K562 (cell line): ENCODE data around the gene ELOVL1. TPM values are rescaled to one million over a fixed set of nuclear protein-coding genes. Genes with fewer than 3 reads are reported as not detected.
A peak's percentile ranks its signal among the peaks of the same experiment; 100 is the strongest.

Experiments used
- ATAC-seq: fragments of 200-7000 bp; cut with Tn5 transposase; 3 replicates; pipeline ENCODE4 v1.9.1; 2020; ENCODE audit warnings: moderate library complexity
- BruUV-seq: library from RNA; stranded (reverse); fragments of 400-500 nt; replicated peaks from 2 replicates; lab custom pipeline; 2021; lab: Mats Ljungman, UMichigan
- CTCF ChIA-PET: fragments of 300-600 bp; formaldehyde crosslinking; extraction: SDS; loops from one replicate; lab custom pipeline; 2021; ENCODE audit warnings: low intra/inter-chr PET ratio; lab: Yijun Ruan, JAX
- POLR2A ChIA-PET: fragments of 300-600, 350-650 bp; sonication (Branson Sonifier 250); formaldehyde crosslinking; extraction: SDS; loops from one replicate; lab custom pipeline; 2021; ENCODE audit warnings: antibody characterized with exemption, inconsistent platforms; lab: Yijun Ruan, JAX
- DNase-seq, 4 experiments: peaks; one replicate each; pipeline versions ENCODE4 v3.0.0 to v3.0.0-alpha.2; 2011 to 2018; ENCODE audit warnings: low spot score in 3 of 4, mixed read lengths in 3 of 4; ENCODE audit errors: extremely low read depth in 1 of 4
- FAIRE-seq: peaks from 2 replicates; lab custom pipeline; 2011; peaks lifted over from hg19 to GRCh38; lab: Jason Lieb, UNC
- H2AFZ ChIP-seq: 2 replicates; pipeline ENCODE4 v1.6.0; 2011; ENCODE audit warnings: low read depth, low read length, control low read depth, inconsistent platforms
- H3K27ac ChIP-seq: fragments of 200-600 bp; 3 replicates; pipeline ENCODE4 v1.8.0; 2011; ENCODE audit warnings: low read depth, mild to moderate bottlenecking, control low read depth, inconsistent platforms, low read length, moderate library complexity, mixed read lengths; ENCODE audit errors: extremely low read depth
- H3K27me3 ChIP-seq, 2 experiments: fragments of 300-600 bp in 1 of 2; 2 replicates in 1 of 2; 3 replicates in 1 of 2; pipeline versions ENCODE4 v1.6.0 to v1.8.0; 2011; ENCODE audit warnings: inconsistent platforms in 2 of 2, low read length in 2 of 2, mild to moderate bottlenecking in 1 of 2, mixed read lengths in 1 of 2, moderate library complexity in 1 of 2; ENCODE audit not compliant: control insufficient read depth in 2 of 2, insufficient read depth in 2 of 2
- H3K36me3 ChIP-seq: fragments of 300-600 bp; 3 replicates; pipeline ENCODE4 v1.8.0; 2011; ENCODE audit warnings: mild to moderate bottlenecking, low read length, inconsistent platforms; ENCODE audit not compliant: control insufficient read depth, insufficient read depth
- H3K4me1 ChIP-seq, 2 experiments: fragments of 200-600 bp in 1 of 2; replicated peaks in 1 of 2; 2 replicates in 1 of 2; 3 replicates in 1 of 2; pipeline versions ENCODE4 v1.5.1 to v1.8.0; 2011; ENCODE audit warnings: inconsistent platforms in 2 of 2, low read length in 2 of 2, mild to moderate bottlenecking in 1 of 2, mixed read lengths in 1 of 2, moderate library complexity in 1 of 2; ENCODE audit not compliant: control insufficient read depth in 2 of 2, insufficient read depth in 2 of 2
- H3K4me2 ChIP-seq: 2 replicates; pipeline ENCODE4 v1.6.1; 2011; ENCODE audit warnings: low read length, control low read depth, inconsistent platforms, mixed read lengths; ENCODE audit not compliant: insufficient read depth
- H3K4me3 ChIP-seq: fragments of 200-600 bp; sonication (generic), shearing (Covaris generic); 2 replicates; pipeline ENCODE4 v1.5.1; 2016; ENCODE audit warnings: control low read depth, inconsistent platforms
- H3K79me2 ChIP-seq: fragments of 200-600 bp; 3 replicates; pipeline ENCODE4 v1.8.0; 2011; ENCODE audit warnings: low read length, inconsistent platforms; ENCODE audit not compliant: control insufficient read depth, insufficient read depth
- H3K9ac ChIP-seq, 2 experiments: 2 replicates each; pipeline versions ENCODE4 v1.6.0 to v1.6.1; 2011; ENCODE audit warnings: low read depth in 2 of 2, low read length in 2 of 2, control low read depth in 1 of 2, inconsistent platforms in 1 of 2, mild to moderate bottlenecking in 1 of 2, mixed read lengths in 1 of 2; ENCODE audit not compliant: insufficient read depth in 1 of 2
- H3K9me1 ChIP-seq: one replicate; pipeline ENCODE4 v1.6.0; 2011; ENCODE audit warnings: inconsistent platforms, mild to moderate bottlenecking, low read length, moderate library complexity; ENCODE audit not compliant: control insufficient read depth, insufficient read depth
- H3K9me3 ChIP-seq: replicated peaks from 2 replicates; pipeline ENCODE4 v1.5.1; 2011; ENCODE audit warnings: low read depth, low read length, inconsistent platforms; ENCODE audit not compliant: control insufficient read depth, insufficient read depth
- H4K20me1 ChIP-seq: replicated peaks from 2 replicates; pipeline ENCODE4 v1.6.1; 2011; ENCODE audit warnings: low read length, inconsistent platforms, mixed read lengths; ENCODE audit not compliant: control insufficient read depth, insufficient read depth
- ATF2 ChIP-seq: sonication (generic); formaldehyde crosslinking; IDR thresholded peaks from 2 replicates; pipeline ENCODE4 v1.8.1; 2022; ENCODE audit warnings: missing genetic modification reagents
- CREBBP ChIP-seq: IDR thresholded peaks from one replicate; pipeline ENCODE4 v1.6.1; 2012; ENCODE audit warnings: low read depth, mild to moderate bottlenecking, control low read depth, inconsistent platforms, low read length
- CTCF ChIP-seq, 3 experiments: IDR thresholded peaks in 2 of 3; conservative IDR thresholded peaks in 1 of 3; 2 replicates each; pipeline ENCODE4 v1.5.1; 2011 to 2012; ENCODE audit warnings: low read length in 3 of 3, mild to moderate bottlenecking in 3 of 3, control low read depth in 2 of 3, improper control_type of control experiment in 1 of 3, inconsistent platforms in 1 of 3, low read depth in 1 of 3, mixed read lengths in 1 of 3, moderate library complexity in 1 of 3; ENCODE audit not compliant: insufficient read depth in 2 of 3
- GABPB1 ChIP-seq: sonication (generic); formaldehyde crosslinking; IDR thresholded peaks from 2 replicates; pipeline ENCODE4 v1.8.0; 2022; ENCODE audit warnings: mild to moderate bottlenecking, missing genetic modification reagents
- KHSRP ChIP-seq: fragments of 450-650 bp; IDR thresholded peaks from 2 replicates; pipeline ENCODE4 v1.6.1; 2017
- NFIC ChIP-seq: fragments of 450-650 bp; IDR thresholded peaks from 2 replicates; pipeline ENCODE4 v1.6.1; 2017; ENCODE audit warnings: mild to moderate bottlenecking, inconsistent platforms
- POLR2G ChIP-seq: fragments of 200-400 bp; formaldehyde crosslinking; IDR thresholded peaks from 2 replicates; pipeline ENCODE4 v1.6.1; 2017; ENCODE audit warnings: low read depth, mild to moderate bottlenecking, antibody characterized with exemption, low read length, moderate library complexity
- ZBTB33 ChIP-seq: sonication (generic); formaldehyde crosslinking; IDR thresholded peaks from 2 replicates; pipeline ENCODE4 v1.8.1; 2023; ENCODE audit warnings: mild to moderate bottlenecking, missing genetic modification reagents
- ZBTB7A ChIP-seq: IDR thresholded peaks from 2 replicates; pipeline ENCODE4 v1.6.1; 2011; ENCODE audit warnings: low read depth, mild to moderate bottlenecking, low read length, moderate library complexity, borderline replicate concordance; ENCODE audit not compliant: control insufficient read depth
- ZNF239 ChIP-seq: fragments of 250-450 bp; sonication (Bioruptor Pico); IDR thresholded peaks from 2 replicates; pipeline ENCODE4 v1.4.0; 2020; ENCODE audit warnings: mild to moderate bottlenecking
- ZNF592 ChIP-seq: fragments of 450-650 bp; IDR thresholded peaks from 2 replicates; pipeline ENCODE4 v1.6.1; 2017; ENCODE audit warnings: antibody characterized with exemption, mild to moderate bottlenecking
- WGBS: fragments of 100-300 bp; shearing (Covaris generic); methylation state at CpG from one replicate; pipeline ENCODE4 v1.1.6; 2016; ENCODE audit warnings: low coverage, mixed read lengths; ENCODE audit not compliant: insufficient coverage; ENCODE audit errors: missing lambda C conversion rate; 5-methylcytosine and 5-hydroxymethylcytosine counted together
- in situ Hi-C: fragments of 300-500 bp; cut with MboI; formaldehyde crosslinking; loops from 4 replicates; pipeline ENCODE4 v1.15.0; 2018; ENCODE audit warnings: inconsistent platforms, mixed read lengths
- intact Hi-C: fragments of 100-400 bp; cut with micrococcal nuclease; formaldehyde crosslinking; loops from 2 replicates; pipeline ENCODE4 v1.14.2; 2022
- polyA plus RNA-seq, 8 experiments: library from polyadenylated mRNA; depleted of rRNA in 4 of 8; stranded (reverse) in 5 of 8; unstranded in 3 of 8; fragments of >200 nt; fragmentation: Nextera tagmentation in 2 of 8; fragmentation: Illumina TruSeq in 1 of 8; extraction: Ambion mirVana in 2 of 8; extraction: Trizol in 1 of 8; gene quantifications; 2 replicates each; pipeline versions ENCODE4 v1.2.1 to v1.2.3, GENCODE V29; 2011 to 2014; ENCODE audit warnings: inconsistent platforms in 1 of 8, missing spikeins in 1 of 8
- total RNA-seq, 7 experiments: library from RNA; depleted of rRNA in 6 of 7; stranded (reverse); fragments of >200 nt in 6 of 7; fragmentation: Illumina TruSeq in 2 of 7; extraction: Trizol in 2 of 7; gene quantifications; 2 replicates each; pipeline versions ENCODE4 v1.2.1 to v1.2.3, GENCODE V29; 2011 to 2021; ENCODE audit warnings: low replicate concordance in 1 of 7

ELOVL1 gene
- total and polyA plus RNA-seq, 9 of the 15 experiments (the other 6 are each of a cell fraction or from before 2014, with no cell fraction given) = 51.0 to 157 (median 70.3) TPM

- POLR2A ChIA-PET = interaction anchor here (0.5 to 1.1 kb wide), 2 partner anchors 14 to 355 kb away, joined by 3 read pairs; no protein-coding TSS in a partner anchor
- TF ChIP-seq ATF2 = no peak
- no peak for TF ChIP-seq CREBBP
- TF ChIP-seq POLR2G = no peak
- TF ChIP-seq ZBTB7A = no peak
- TF ChIP-seq ZNF239 = no peak
- TF ChIP-seq GABPB1 (CRISPR knock-in tag) = no peak
- no peak for TF ChIP-seq ZBTB33 (CRISPR knock-in tag)
- no peak for TF ChIP-seq ZNF592
- no peak for TF ChIP-seq KHSRP
- TF ChIP-seq NFIC = 0 out of 2 replicates have a peak, but pooled peaks have one; percentile 19
- TF ChIP-seq CTCF (IDR thresholded peaks at IDR 0.05 in 2 of 3, conservative IDR thresholded peaks at IDR 0.05 in 1 of 3; ENCODE audit: insufficient read depth in 2 of 3, low read depth in 1 of 3, low read length in 3 of 3) = peak in 2 of 3 experiments; percentile 38 to 57; a peak in 5 of 6 replicates
- TF ChIP-seq, all 486 proteins: peak for 2
- CTCF ChIA-PET = no interaction called here
Observed at GRCh38 chr1:43316738-43317520, 50.9 kb downstream of the ELOVL1 start.

More at GRCh38 chr1:43316738-43317520, 50.9 kb downstream of the ELOVL1 start:
- peaks cover 3 to 21% of the 10 kb centered on the region in 2 experiments; a peak in 3 of 5 replicates for H3K4me1 ChIP-seq
- H3K4me2 ChIP-seq = no peak overlapping the region
- ATAC-seq (peak; percentile 54), DNase-seq (no peak), FAIRE-seq (no peak)
- WGBS = 13% methylated on average over 16 of the region's 16 CpGs
- in situ Hi-C loops = no loop called here
- no TSS peak for BruUV-seq
- no peaks in the 10 kb centered on the region for H3K9me1 ChIP-seq
- intact Hi-C loops = no loop called here
- no peaks in the 10 kb centered on the region for H3K36me3 ChIP-seq
- no peaks in the 10 kb centered on the region for H3K79me2 ChIP-seq
- no peak overlapping the region for H3K27ac ChIP-seq
- H3K4me3 ChIP-seq = no peak overlapping the region
- H4K20me1 ChIP-seq = peaks cover 8% of the 10 kb centered on the region; the same call in 1 of the 2 replicates
- H2AFZ ChIP-seq = no peak overlapping the region
- peaks cover 6 to 29% of the 10 kb centered on the region in 2 experiments; a peak in 3 of 5 replicates for H3K27me3 ChIP-seq
- H3K9me3 ChIP-seq = no peaks in the 10 kb centered on the region
- no peak overlapping the region; a peak in 1 of 4 replicates for H3K9ac ChIP-seq
